ENCODE data around the gene CIAO2A. TPM values are rescaled to one million over a fixed set of nuclear protein-coding genes. Genes with fewer than 3 reads are reported as not detected.
"Not testable (repeated sequence)": the region's sequence is repeated elsewhere in the genome, so short reads cannot be mapped to it uniquely, and the experiment has no call there.

Gene CIAO2A
- total RNA-seq, 1 donor from 2014 or later = 2.4 TPM

- no peaks in the 10 kb centered on the region for H3K9me3 ChIP-seq
- TF ChIP-seq CTCF (IDR thresholded peaks at IDR 0.05) = no peak
- H3K36me3 ChIP-seq = no peaks in the 10 kb centered on the region
- no peak for DNase-seq (ENCODE audit: low spot score in 2 of 2)
- no peaks in the 10 kb centered on the region for H3K4me1 ChIP-seq
- H3K4me3 ChIP-seq = no peak overlapping the region
- intact Hi-C loops (cut with DNase I) = loop anchor here (5.0 to 10.0 kb wide), 2 partner anchors 454 to 602 kb away; no protein-coding TSS in a partner anchor
- H3K27ac ChIP-seq = no peak overlapping the region
- no peaks in the 10 kb centered on the region for H3K27me3 ChIP-seq
Measured at GRCh38 chr15:64066451-64066850, 27.2 kb downstream of the CIAO2A start.

GRCh38 chr15:64060716-64061115 lies 32.9 kb downstream of the CIAO2A start:
- DNase-seq (ENCODE audit: low spot score in 2 of 2) = no peak
- no peaks in the 10 kb centered on the region for H3K4me1 ChIP-seq
- H3K4me3 ChIP-seq = no peak overlapping the region
- no peak for TF ChIP-seq CTCF (IDR thresholded peaks at IDR 0.05)
- H3K27ac ChIP-seq = no peak overlapping the region
- no peaks in the 10 kb centered on the region for H3K36me3 ChIP-seq
- H3K27me3 ChIP-seq = no peaks in the 10 kb centered on the region
- intact Hi-C loops (cut with DNase I) = loop anchor here (10.0 kb wide), 1 partner anchor 596 kb away; no protein-coding TSS in a partner anchor
- no peaks in the 10 kb centered on the region for H3K9me3 ChIP-seq

- H3K27ac ChIP-seq; H3K9me3 ChIP-seq; H3K4me3 ChIP-seq; H3K36me3 ChIP-seq; intact Hi-C loops (cut with DNase I); H3K4me1 ChIP-seq; DNase-seq (ENCODE audit: low spot score in 2 of 2); H3K27me3 ChIP-seq: not testable (repeated sequence)
Measured at GRCh38 chr15:64059104-64059503, 34.5 kb downstream of the CIAO2A start.

- intact Hi-C loops (cut with DNase I) = no loop called here
- Histone ChIP-seq H3K27ac (no peak overlapping the region), H3K9me3 (no peaks in the 10 kb centered on the region), H3K27me3 (no peaks in the 10 kb centered on the region), H3K4me1 (no peaks in the 10 kb centered on the region), H3K36me3 (no peaks in the 10 kb centered on the region), H3K4me3 (no peak overlapping the region)
- no peak for DNase-seq (ENCODE audit: low spot score in 2 of 2)
- TF ChIP-seq CTCF (IDR thresholded peaks at IDR 0.05) = no peak
Measured at GRCh38 chr15:64058279-64058678, 35.4 kb downstream of the CIAO2A start.

- H3K27ac ChIP-seq; DNase-seq (ENCODE audit: low spot score in 2 of 2); H3K27me3 ChIP-seq; intact Hi-C loops (cut with DNase I); H3K4me1 ChIP-seq; H3K36me3 ChIP-seq; H3K4me3 ChIP-seq; H3K9me3 ChIP-seq: not testable (repeated sequence)
Measured at GRCh38 chr15:64053674-64054073, 40.0 kb downstream of the CIAO2A start.

- intact Hi-C loops (cut with DNase I) = no loop called here
- Histone ChIP-seq H3K9me3 (no peaks in the 10 kb centered on the region), H3K27me3 (no peaks in the 10 kb centered on the region), H3K4me1 (no peaks in the 10 kb centered on the region), H3K36me3 (no peaks in the 10 kb centered on the region), H3K4me3 (no peak overlapping the region), H3K27ac (no peak overlapping the region)
- no peak for TF ChIP-seq CTCF (IDR thresholded peaks at IDR 0.05)
- DNase-seq (ENCODE audit: low spot score in 2 of 2) = no peak
Measured at GRCh38 chr15:64052925-64053491, 40.6 kb downstream of the CIAO2A start.
